Stimulated activated CD8-positive, alpha-beta memory T cell treated with anti-CD3 and anti-CD28 coated beads, Interleukin-4, amount 100 ng/mL, for 24 hours (primary cell): Measurements from ENCODE around the gene LRP5.
"Not testable (repeated sequence)": the region's sequence is repeated elsewhere in the genome, so short reads cannot be mapped to it uniquely, and the experiment has no call there.

ENCODE experiments used
- DNase-seq: peaks from one replicate; pipeline ENCODE4 v3.0.0-alpha.2; 2020; ENCODE audit warnings: low read depth

The LRP5 gene

DNA sequence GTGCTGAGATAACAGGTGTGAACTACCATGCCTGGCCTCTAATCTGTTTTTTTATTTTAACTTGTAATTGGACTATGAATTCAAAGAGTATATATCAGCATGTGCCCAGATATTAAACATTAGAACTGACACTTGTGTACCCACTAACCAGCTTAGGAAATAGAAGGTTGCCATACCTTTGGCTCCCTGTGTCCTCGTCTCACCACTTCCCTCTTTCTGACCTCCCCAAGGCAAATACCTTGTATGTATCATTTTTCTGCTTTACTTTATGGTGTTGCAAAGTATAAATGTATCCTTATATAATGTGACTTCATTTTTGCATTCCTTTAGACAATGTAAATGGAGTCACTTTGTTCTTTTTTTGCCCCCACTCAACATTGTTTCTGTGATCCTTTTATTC, 157.3 kb downstream of the LRP5 start:
- no peak for DNase-seq

- no peak for DNase-seq
These were observed 158.0 kb downstream of the LRP5 start for GRCh38 chr11:68470304-68470811.

- DNase-seq, result no peak
These were observed 159.3 kb downstream of the LRP5 start for GRCh38 chr11:68471360-68472340.

DNA sequence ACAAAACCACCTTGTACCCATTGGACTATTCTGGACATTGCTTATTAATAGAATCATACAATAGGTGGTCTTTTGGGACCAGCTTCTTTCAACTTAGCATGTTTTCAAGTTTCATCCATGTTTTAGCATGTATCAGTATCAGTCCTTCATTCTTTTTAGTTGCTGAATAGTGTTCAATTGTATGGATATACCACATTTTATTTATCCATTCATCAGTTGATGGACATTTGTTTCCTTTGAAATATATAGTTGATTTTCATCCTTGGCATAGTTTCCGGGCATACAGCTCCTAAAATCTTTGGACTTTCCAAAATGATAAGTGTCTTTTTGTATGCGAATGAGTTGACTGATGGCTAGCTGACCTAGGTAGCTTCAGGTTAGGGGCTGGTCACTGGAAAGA, 160.4 kb downstream of the LRP5 start:
- DNase-seq, result no peak

DNA sequence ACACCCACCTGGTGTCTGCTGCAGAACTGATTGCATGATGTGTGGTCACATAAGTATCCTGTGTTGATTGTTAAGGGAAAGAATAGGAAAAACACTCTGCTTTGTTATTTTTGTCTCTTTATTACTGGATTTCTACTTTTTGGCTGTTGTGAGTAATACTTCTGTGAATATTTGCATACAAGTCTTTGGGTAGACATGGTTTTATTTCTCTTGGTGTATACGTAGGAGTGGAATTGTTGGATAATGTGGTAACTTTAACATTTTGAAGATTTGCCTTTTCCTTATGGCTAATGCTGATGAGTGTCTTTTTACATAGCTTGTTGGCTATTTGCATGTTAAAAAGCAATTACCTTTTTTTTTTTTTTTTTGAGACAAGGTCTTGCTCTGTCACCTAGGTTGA, 161.3 kb downstream of the LRP5 start:
- no peak for DNase-seq

GRCh38 chr11:68475626-68476025, 163.2 kb downstream of the LRP5 start:
- DNase-seq, result not testable (repeated sequence)

DNA sequence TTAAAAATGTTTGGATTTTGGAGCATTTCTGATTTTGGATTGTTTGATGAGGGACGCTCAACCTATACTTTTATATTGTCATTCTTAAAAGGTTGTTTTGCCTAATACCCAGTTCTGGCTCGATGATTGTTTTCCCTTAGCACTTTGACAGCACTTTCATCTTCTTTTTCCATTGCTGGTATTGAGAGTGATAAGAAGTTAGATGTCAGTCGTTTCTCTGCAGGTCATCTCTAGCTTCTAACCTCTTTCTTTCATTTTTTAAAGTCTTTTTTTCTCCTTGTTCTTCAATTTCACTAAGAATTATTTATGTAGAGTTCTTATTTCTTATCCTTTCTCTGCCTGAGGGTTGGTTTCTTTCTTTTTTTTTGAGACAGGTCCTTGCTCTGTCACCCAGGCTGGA, 167.0 kb downstream of the LRP5 start:
- DNase-seq, result no peak

DNA sequence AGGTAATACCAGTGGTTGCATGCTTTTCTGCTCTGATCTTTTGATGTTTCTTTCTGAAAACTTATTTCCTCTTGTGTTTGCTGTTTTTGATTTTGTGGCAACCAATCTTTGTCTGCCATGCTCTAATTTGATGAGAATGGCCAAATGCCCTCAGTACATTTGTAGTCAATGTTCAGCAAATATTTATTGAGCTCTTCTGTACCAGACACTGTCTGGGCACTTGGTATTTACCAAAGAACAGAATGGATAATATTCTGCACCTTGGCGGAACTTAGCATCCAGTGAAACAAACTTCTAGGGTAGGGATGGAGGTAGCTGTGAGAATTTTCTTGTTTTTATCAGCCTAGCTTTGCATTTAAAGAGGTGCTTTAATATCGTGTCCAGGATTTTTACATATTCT, 167.8 kb downstream of the LRP5 start:
- no peak for DNase-seq

GRCh38 chr11:68480852-68481510, 168.6 kb downstream of the LRP5 start:
- no peak for DNase-seq

DNA sequence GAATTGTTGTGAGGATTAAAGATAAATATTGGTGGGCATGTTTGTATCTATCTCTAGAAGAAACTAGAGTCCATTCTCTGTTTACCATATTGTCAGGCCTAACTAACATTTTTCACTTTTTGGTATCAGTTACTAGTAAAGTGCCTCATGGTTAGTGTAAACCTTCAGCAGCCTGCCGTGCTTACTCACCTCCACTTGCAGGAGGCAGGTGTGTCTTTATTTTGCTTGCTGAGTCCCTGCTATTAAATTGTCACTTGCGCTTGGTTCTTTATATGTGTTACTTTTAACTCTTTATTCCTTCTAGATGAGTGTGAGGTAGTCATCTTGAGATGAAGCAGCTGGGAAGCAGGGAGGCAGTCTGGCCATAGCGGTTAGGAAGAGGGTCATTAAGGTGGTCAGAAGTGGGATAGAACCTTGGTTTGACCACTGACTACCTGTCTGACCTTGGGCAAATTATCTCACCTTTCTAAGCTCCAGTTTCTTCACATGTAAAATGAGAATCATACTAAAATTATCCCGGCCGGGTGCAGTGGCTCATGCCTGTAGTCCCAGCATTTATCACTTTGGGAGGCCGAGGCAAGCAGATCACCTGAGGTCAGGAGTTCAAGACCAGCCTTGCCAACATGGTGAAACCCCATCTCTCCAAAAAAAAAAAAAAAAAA, 169.3 kb downstream of the LRP5 start:
- no peak for DNase-seq

- no peak for DNase-seq
These were observed 176.2 kb downstream of the LRP5 start for GRCh38 chr11:68488623-68489022.

- no peak for DNase-seq
These were observed 182.9 kb downstream of the LRP5 start for GRCh38 chr11:68495220-68495729.

- DNase-seq, result no peak
These were observed 183.5 kb downstream of the LRP5 start for GRCh38 chr11:68495872-68496271.

GRCh38 chr11:68497761-68498160, 185.4 kb downstream of the LRP5 start:
- no peak for DNase-seq

DNA sequence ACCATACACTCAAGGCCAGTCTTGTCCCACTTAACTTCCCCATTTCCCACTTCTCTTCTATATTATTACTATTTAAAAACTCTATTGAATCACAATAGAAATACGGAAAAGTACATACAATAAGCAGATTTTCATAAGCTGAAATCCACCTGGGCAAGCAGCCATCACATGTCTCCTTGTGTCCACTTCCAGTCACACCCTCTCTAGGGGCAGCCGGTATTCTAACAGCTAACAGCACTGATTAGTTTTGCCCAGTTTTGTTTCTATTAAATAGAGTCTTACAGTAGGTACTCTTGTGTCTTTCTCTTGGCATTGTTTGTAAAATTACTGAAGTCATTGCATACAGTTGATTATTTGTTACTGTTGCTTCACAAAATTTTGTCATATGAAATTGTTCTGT, 185.9 kb downstream of the LRP5 start:
- DNase-seq, result no peak
